ENCODE results near the gene MXRA8.

DNA sequence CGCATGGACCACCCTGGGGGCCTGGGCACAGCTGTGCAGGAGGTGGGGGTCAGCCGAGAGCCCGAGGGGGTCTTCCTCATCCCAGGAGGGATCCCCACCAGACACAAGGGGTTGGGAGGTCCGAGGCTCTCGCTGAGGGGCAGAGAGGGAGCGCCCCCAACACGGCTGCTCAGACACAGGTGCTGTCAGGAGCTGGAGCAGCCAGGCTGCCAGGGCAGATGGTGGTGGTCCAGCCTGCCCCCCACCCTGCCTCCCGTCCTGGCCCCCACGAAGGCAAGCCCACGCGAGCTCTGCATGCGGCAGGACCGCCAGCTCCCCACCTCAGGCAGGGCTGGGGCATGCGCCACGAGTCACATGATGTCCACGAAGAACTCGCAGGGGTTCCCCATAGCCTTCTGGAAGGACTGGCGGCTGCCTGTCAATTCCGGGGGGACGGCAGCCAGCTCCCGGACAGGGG lies 22.5 kb downstream of the MXRA8 start:
- no peak for TF ChIP-seq ELF4 (IDR thresholded peaks at IDR 0.05)
- TF ChIP-seq FOXA1 (IDR thresholded peaks at IDR 0.05): no peak
- no peak for TF ChIP-seq BHLHE40 (IDR thresholded peaks at IDR 0.05; ENCODE audit: borderline replicate concordance)
- no peak for TF ChIP-seq FOXK2 (IDR thresholded peaks at IDR 0.05)
- TF ChIP-seq FOXM1 (IDR thresholded peaks at IDR 0.05; ENCODE audit: borderline replicate concordance): no peak
- no peak for TF ChIP-seq TARDBP (IDR thresholded peaks at IDR 0.05)

All from HEK293T (cell line).